Mucosa of stomach (tissue), 1 donor: ENCODE results near the gene APOH.

ENCODE experiments used
- H3K27me3 ChIP-seq: one replicate; pipeline ENCODE4 v1.7.0; 2013; ENCODE audit warnings: mild to moderate bottlenecking, low read length; ENCODE audit not compliant: control insufficient read depth, insufficient read depth
- H3K36me3 ChIP-seq: one replicate; pipeline ENCODE4 v1.7.0; 2013; ENCODE audit warnings: low read length; ENCODE audit not compliant: control insufficient read depth, insufficient read depth
- H3K4me1 ChIP-seq: one replicate; pipeline ENCODE4 v1.7.0; 2013; ENCODE audit warnings: mild to moderate bottlenecking, low read length; ENCODE audit not compliant: control insufficient read depth, insufficient read depth
- H3K4me3 ChIP-seq: one replicate; pipeline ENCODE4 v1.7.0; 2013; ENCODE audit warnings: low read length
- H3K9ac ChIP-seq: one replicate; pipeline ENCODE4 v1.7.0; 2013; ENCODE audit warnings: mild to moderate bottlenecking, low read length, moderate library complexity
- H3K9me3 ChIP-seq: one replicate; pipeline ENCODE4 v1.7.0; 2013; ENCODE audit warnings: mild to moderate bottlenecking, low read length, moderate library complexity; ENCODE audit not compliant: control insufficient read depth
- donor health status: Pancreatic carcinoma.

Gene APOH

DNA sequence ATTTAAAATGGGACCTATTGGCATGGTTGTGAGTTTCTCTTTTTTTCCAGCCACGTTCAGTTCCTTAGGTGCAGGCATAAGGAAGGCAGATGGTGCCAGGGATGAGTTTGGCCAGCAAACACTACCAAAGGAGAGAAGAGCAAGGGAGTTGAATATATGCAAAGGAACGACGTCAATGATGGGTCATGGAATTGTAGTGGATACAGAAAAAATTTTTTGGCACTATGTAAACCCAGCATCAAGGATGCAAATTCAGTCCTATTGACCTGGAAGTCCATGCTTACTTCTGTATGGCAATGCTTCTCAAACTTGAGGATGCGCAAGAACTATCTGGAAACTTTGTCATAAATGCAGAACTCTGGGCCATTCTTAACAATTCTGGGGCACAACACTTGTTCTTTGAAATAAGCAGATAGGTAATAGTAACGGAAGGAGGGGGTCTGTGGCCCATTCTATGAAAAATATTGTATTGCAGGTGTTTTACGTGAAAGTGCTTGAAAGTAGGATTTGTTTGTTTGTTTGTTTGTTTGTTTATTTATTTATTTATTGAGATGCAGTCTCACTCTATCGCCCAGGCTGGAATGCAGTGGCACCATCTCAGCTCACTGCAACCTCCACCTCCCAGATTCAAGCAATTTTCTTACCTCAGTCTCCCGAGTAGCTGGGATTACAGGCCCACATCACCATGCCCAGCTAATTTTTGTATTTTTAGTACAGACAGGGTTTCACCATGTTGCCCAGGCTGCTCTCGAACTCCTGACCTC lies 18.0 kb downstream of the APOH start:
- H3K9me3 ChIP-seq: no peaks in the 10 kb centered on the region
- no peaks in the 10 kb centered on the region for H3K36me3 ChIP-seq
- H3K9ac ChIP-seq: no peak overlapping the region

GRCh38 chr17:66210208-66210574 lies 19.0 kb downstream of the APOH start:
- Histone ChIP-seq H3K9me3 (no peaks in the 10 kb centered on the region), H3K4me3 (no peak overlapping the region), H3K9ac (no peak overlapping the region), H3K27me3 (no peaks in the 10 kb centered on the region), H3K4me1 (no peaks in the 10 kb centered on the region), H3K36me3 (no peaks in the 10 kb centered on the region)

More for the DNA sequence above, 18.0 kb downstream of the APOH start:
- no peaks in the 10 kb centered on the region for H3K4me1 ChIP-seq
- no peak overlapping the region for H3K4me3 ChIP-seq
- no peaks in the 10 kb centered on the region for H3K27me3 ChIP-seq

DNA sequence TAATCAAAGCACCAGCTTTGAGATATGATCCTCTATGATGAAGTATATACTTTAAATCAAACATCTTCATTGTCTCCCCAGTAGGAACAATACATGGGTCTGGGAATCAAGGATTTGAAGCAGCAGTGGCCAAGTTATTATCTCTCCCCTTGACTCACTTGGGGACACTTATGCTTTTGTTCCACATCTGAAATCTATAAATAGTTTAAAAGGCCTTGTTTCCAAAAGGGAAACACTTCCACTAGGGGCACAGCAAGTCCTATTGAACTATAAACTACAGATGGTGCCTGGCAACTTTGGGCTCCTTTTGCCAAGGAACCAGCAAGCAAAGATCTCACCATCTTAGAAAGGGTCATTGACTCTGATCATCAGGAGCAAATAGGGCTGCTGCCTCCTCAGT lies 21.3 kb downstream of the APOH start:
- no peaks in the 10 kb centered on the region for H3K9me3 ChIP-seq
- H3K4me1 ChIP-seq: no peaks in the 10 kb centered on the region
- no peaks in the 10 kb centered on the region for H3K36me3 ChIP-seq
- H3K9ac ChIP-seq: no peak overlapping the region
- H3K27me3 ChIP-seq: no peaks in the 10 kb centered on the region
- no peak overlapping the region for H3K4me3 ChIP-seq

DNA sequence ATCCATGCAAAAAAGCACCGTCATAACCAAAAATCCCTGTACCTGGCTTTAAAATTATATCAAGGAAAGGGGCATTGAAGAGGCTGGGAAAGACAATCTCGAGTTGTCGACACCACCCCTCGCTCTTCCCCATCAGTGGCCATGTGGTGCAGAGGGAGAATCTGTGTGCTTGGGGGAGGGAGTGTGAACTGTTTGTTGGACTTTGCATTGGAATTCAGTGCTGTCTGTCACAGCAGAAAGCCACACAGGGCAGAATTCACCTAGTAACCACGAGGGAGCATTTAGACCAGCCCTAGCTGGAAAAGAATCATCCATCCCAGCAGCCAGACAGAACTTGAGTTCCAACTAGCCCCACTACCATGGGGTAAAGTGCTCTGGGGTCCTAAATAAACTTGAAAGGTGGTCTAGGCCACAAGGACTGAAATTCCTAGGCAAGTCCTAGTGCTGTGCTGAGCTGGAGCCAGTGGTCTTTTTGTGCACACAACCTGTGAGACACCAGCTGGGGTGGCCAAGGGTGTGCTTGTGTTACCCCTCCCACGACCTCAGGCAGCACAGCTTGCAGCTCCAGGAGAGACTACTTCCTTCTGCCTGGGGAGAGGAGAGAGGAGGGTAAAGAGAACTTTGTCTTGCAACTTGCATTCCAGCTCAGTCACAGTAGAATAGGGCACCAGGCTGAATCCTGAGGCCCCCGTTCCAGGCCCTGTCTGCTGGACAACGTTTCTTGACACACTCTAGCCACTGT lies 25.8 kb downstream of the APOH start:
- no peak overlapping the region for H3K4me3 ChIP-seq
- no peaks in the 10 kb centered on the region for H3K9me3 ChIP-seq
- no peaks in the 10 kb centered on the region for H3K27me3 ChIP-seq
- no peak overlapping the region for H3K9ac ChIP-seq
- H3K4me1 ChIP-seq: peaks cover 12% of the 10 kb centered on the region
- H3K36me3 ChIP-seq: no peaks in the 10 kb centered on the region

GRCh38 chr17:66200685-66201092 lies 28.5 kb downstream of the APOH start:
- peaks cover 12% of the 10 kb centered on the region for H3K4me1 ChIP-seq
- H3K9ac ChIP-seq: no peak overlapping the region
- H3K27me3 ChIP-seq: no peaks in the 10 kb centered on the region
- no peaks in the 10 kb centered on the region for H3K9me3 ChIP-seq
- no peak overlapping the region for H3K4me3 ChIP-seq
- H3K36me3 ChIP-seq: no peaks in the 10 kb centered on the region

GRCh38 chr17:66198242-66198641 lies 31.0 kb downstream of the APOH start:
- H3K36me3 ChIP-seq: no peaks in the 10 kb centered on the region
- no peak overlapping the region for H3K9ac ChIP-seq

DNA sequence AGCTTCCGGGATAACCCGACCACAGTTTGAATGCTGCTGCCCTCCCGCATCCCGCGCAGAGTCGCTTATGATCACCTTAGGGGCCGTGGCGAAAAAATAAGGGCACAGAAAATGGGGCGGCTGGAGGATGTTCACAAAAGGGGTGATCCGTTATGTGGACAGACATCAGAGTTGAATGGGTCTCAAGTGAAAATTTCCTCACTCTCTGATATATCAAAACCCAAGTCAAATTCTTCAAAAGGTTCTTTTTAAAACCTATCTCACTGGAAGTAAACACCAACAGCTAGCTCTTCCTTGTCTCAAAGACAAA lies 36.9 kb downstream of the APOH start:
- Histone ChIP-seq H3K36me3 (no peaks in the 10 kb centered on the region), H3K4me1 (no peaks in the 10 kb centered on the region), H3K4me3 (peak overlapping the region; percentile 71), H3K9ac (no peak overlapping the region), H3K27me3 (no peaks in the 10 kb centered on the region), H3K9me3 (no peaks in the 10 kb centered on the region)

More at GRCh38 chr17:66198242-66198641, 31.0 kb downstream of the APOH start:
- no peaks in the 10 kb centered on the region for H3K9me3 ChIP-seq
- H3K27me3 ChIP-seq: no peaks in the 10 kb centered on the region
- H3K4me1 ChIP-seq: peaks cover 12% of the 10 kb centered on the region
- H3K4me3 ChIP-seq: no peak overlapping the region

- Histone ChIP-seq H3K27me3 (no peaks in the 10 kb centered on the region), H3K4me3 (peak within 1 kb of the TSS; percentile 71), H3K9ac (peak within 1 kb of the TSS; percentile 72), H3K4me1 (no peaks in the 10 kb centered on the region), H3K9me3 (no peaks in the 10 kb centered on the region), H3K36me3 (no peaks in the 10 kb centered on the region)
These were observed 37.4 kb downstream of the APOH start, which contains the start of gene CEP112 for GRCh38 chr17:66191593-66192377. CEP112 (minus strand) TSS chr17:66192133.

DNA sequence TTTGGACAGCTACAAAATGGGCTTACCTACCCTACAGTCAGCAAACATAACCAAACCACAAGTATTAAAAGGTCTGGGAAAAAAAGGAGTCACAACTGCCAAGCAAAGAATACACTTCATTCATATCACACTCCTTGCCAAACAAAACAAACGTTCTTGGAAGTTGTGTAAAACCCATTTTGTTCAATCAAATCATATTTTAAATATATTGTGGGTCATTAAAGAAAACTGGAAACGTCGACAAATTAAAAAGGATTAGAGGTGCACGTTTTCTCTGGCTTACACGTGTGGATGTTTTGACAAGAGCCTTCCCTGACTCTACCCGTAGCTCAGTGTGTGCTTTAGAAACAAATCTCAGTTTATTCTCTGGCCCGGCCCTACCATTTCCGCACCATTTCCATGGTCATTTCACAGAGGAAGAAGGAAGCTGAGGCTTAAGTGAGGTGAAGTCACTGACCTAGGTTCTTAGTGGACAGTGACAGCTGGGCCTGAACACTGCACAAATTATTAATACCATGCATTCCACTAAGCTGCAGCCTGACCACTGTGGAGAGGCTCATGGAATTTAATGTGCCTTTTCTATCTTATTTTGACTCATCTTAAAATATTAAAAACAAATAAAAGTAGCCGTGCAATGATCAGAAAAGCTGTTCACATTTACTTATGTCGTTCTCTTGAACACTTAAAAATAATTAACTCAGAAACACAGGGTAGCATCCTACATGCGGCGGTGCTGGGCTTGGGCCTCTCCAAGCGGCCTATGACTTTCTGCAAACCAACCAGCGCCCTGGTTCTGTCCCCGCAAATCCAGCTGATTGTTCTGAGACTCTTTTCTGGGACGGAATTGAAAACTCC lies 38.2 kb downstream of the APOH start:
- H3K4me1 ChIP-seq: no peaks in the 10 kb centered on the region
- no peaks in the 10 kb centered on the region for H3K36me3 ChIP-seq
- H3K27me3 ChIP-seq: no peaks in the 10 kb centered on the region
- H3K9ac ChIP-seq: peak overlapping the region; percentile 72
- no peaks in the 10 kb centered on the region for H3K9me3 ChIP-seq
- peak overlapping the region; percentile 71 for H3K4me3 ChIP-seq

DNA sequence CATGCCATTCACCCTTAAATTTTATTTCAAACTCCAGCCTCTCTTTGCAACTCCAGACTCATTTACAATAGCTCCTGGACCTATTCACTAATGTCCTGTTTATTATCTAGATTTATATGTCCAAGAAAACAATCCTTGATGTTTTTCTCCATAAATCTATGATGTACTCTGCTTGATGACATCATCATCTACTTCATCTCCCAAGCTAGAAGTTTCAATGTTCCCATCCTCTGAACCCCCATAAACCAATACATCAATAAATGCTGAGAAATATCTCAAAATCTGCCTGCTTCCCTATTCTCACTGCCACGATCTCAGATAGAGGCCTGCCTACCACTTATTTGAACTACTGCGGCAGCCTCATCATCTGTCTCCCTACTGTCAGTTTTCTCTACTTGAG lies 41.5 kb downstream of the APOH start:
- no peak overlapping the region for H3K4me3 ChIP-seq
- H3K27me3 ChIP-seq: no peaks in the 10 kb centered on the region
- no peaks in the 10 kb centered on the region for H3K4me1 ChIP-seq

GRCh38 chr17:66185862-66186261 lies 43.4 kb downstream of the APOH start:
- H3K9me3 ChIP-seq: no peaks in the 10 kb centered on the region
- no peaks in the 10 kb centered on the region for H3K4me1 ChIP-seq
- H3K36me3 ChIP-seq: no peaks in the 10 kb centered on the region
- no peak overlapping the region for H3K9ac ChIP-seq
- no peak overlapping the region for H3K4me3 ChIP-seq
- no peaks in the 10 kb centered on the region for H3K27me3 ChIP-seq

More for the DNA sequence above, 41.5 kb downstream of the APOH start:
- Histone ChIP-seq H3K9me3 (no peaks in the 10 kb centered on the region), H3K36me3 (no peaks in the 10 kb centered on the region), H3K9ac (no peak overlapping the region)
